Kidney glomerular epithelial cell (primary cell): ENCODE measurements around the gene SND1.

Experiments used
- DNase-seq: peaks from one replicate; lab custom pipeline; 2025; lab: John Stamatoyannopoulos, UW

The SND1 gene

GRCh38 chr7:127651556-127652332, at the start of gene SND1:
TSS of gene SND1 (plus strand) at chr7:127652194. CDS start at chr7:127652374, 180 bp downstream.
- peak; percentile 99 for DNase-seq

GRCh38 chr7:127608446-127608845, 43.5 kb upstream of the SND1 start:
- DNase-seq: no peak

GRCh38 chr7:127609297-127609696, 42.7 kb upstream of the SND1 start:
- no peak for DNase-seq

GRCh38 chr7:127612263-127612662, 39.7 kb upstream of the SND1 start:
- DNase-seq: no peak

- DNase-seq: no peak
Observed at GRCh38 chr7:127616724-127617123, 35.3 kb upstream of the SND1 start.

- no peak for DNase-seq
Observed at GRCh38 chr7:127618042-127618441, 34.0 kb upstream of the SND1 start, which contains the start of gene PAX4. TSS of gene PAX4 (minus strand) at chr7:127618142. CDS start at chr7:127615928, 2,214 bp downstream.

- no peak for DNase-seq
Observed at GRCh38 chr7:127618775-127619174, 33.2 kb upstream of the SND1 start.

GRCh38 chr7:127619681-127620405, 32.2 kb upstream of the SND1 start:
- DNase-seq: no peak

GRCh38 chr7:127620406-127621233, 31.4 kb upstream of the SND1 start:
- DNase-seq: no peak

GRCh38 chr7:127625331-127625730, 26.7 kb upstream of the SND1 start:
- DNase-seq: no peak

- DNase-seq: no peak
Observed at GRCh38 chr7:127628445-127628844, 23.5 kb upstream of the SND1 start.

GRCh38 chr7:127629268-127629854, 22.6 kb upstream of the SND1 start:
- DNase-seq: no peak

GRCh38 chr7:127632276-127632910, 19.6 kb upstream of the SND1 start:
- DNase-seq: no peak

GRCh38 chr7:127635659-127636285, 16.2 kb upstream of the SND1 start:
- no peak for DNase-seq

- no peak for DNase-seq
Observed at GRCh38 chr7:127638197-127638596, 13.8 kb upstream of the SND1 start.

GRCh38 chr7:127644484-127644883, 7.5 kb upstream of the SND1 start:
- no peak for DNase-seq

- DNase-seq: no peak
Observed at GRCh38 chr7:127647636-127648035, 4.4 kb upstream of the SND1 start.

GRCh38 chr7:127648986-127649385, 3.0 kb upstream of the SND1 start:
- no peak for DNase-seq

GRCh38 chr7:127650847-127651555, 993 bp upstream of the SND1 start:
- no peak for DNase-seq
